ENCODE results near the gene TRPM5. TPM values are rescaled to one million over a fixed set of nuclear protein-coding genes. Genes with fewer than 3 reads are reported as not detected.

Gene TRPM5
- total and polyA plus RNA-seq, 7 donors: 0.60 to 2.8 TPM; not detected in 5

GRCh38 chr11:2466069-2466801 is 21.9 kb upstream of the TRPM5 start:
- intact Hi-C loops (cut with DNase I): no loop called here
- TF ChIP-seq CTCF (IDR thresholded peaks at IDR 0.05): no peak
- no peak for TF ChIP-seq EP300 (IDR thresholded peaks at IDR 0.05)
- no peak for TF ChIP-seq POLR2A (IDR thresholded peaks at IDR 0.05)
- TF ChIP-seq POLR2AphosphoS5 (IDR thresholded peaks at IDR 0.05): no peak
- Histone ChIP-seq H3K27me3 (peaks cover 0 to 8% (median 0%) of the 10 kb centered on the region in 3 donors), H3K4me3 (no peak overlapping the region), H3K36me3 (no peaks in the 10 kb centered on the region), H3K9me3 (no peaks in the 10 kb centered on the region), H3K4me1 (no peaks in the 10 kb centered on the region), H3K27ac (no peak overlapping the region)
- WGBS, 2 donors: 57 to 80% methylated on average over 9 of the region's 9 CpGs
- DNase-seq: no peak

DNA sequence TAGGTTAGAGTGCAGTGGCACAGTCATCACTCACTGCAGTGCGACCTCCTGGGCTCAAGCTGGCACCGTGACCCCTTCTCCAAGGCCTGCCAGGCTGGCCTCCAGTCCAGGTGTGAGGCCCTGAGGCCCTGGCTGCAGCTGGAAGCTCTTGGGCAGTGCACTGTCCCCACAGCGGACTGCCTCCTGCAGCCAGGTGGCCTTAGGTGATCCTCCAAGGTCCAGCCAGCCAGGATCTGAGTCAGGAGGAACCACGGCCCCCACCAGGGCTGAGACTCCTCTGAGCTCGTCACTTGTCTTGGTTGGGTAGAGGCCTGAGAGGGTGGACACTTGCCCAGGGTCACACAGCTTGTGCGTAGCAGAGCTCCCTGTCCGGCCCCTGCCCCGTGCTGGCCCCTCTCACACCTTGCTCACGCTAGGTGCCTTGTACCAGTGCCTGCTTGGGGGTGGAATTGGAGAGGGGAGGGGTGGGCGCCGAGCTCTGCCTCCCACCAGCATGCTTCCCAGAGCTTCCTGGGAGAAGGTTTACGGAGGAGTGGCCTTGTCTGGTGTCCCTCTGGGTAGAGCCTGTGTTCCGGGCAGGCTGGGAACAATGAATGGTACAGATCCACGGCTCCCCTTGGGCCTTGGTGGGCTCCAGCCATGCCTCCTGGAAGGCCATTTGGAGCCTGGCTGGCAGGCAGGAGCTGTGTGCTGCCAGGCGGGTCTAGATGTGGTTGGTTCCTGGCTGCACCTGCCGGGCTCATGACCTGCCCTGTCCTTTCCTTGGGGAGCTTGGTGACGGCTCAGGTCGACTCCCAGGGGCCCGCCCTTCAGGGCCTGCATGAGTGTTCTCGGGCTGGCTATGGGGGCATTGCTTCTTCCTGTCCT is 21.1 kb upstream of the TRPM5 start:
- H3K27me3 ChIP-seq: peaks cover 0 to 7% (median 0%) of the 10 kb centered on the region in 3 donors
- no peak overlapping the region for H3K27ac ChIP-seq
- TF ChIP-seq POLR2A (IDR thresholded peaks at IDR 0.05) (no peak), CTCF (IDR thresholded peaks at IDR 0.05) (no peak), POLR2AphosphoS5 (IDR thresholded peaks at IDR 0.05) (no peak), EP300 (IDR thresholded peaks at IDR 0.05) (no peak)
- DNase-seq: peak; percentile 58
- no peaks in the 10 kb centered on the region for H3K4me1 ChIP-seq
- WGBS, 2 donors: 55 to 85% methylated on average over 20 of the region's 20 CpGs
- H3K4me3 ChIP-seq: no peak overlapping the region
- H3K36me3 ChIP-seq: no peaks in the 10 kb centered on the region
- intact Hi-C loops (cut with DNase I): no loop called here
- H3K9me3 ChIP-seq: no peaks in the 10 kb centered on the region

- intact Hi-C loops (cut with DNase I): no loop called here
- no peak overlapping the region for H3K4me3 ChIP-seq
- no peaks in the 10 kb centered on the region for H3K9me3 ChIP-seq
- 58 to 87% methylated on average over 13 of the region's 13 CpGs for WGBS, 2 donors
- no peak for DNase-seq
- TF ChIP-seq EP300 (IDR thresholded peaks at IDR 0.05) (no peak), CTCF (IDR thresholded peaks at IDR 0.05) (no peak), POLR2A (IDR thresholded peaks at IDR 0.05) (no peak), POLR2AphosphoS5 (IDR thresholded peaks at IDR 0.05) (no peak)
- no peaks in the 10 kb centered on the region for H3K36me3 ChIP-seq
- H3K4me1 ChIP-seq: no peaks in the 10 kb centered on the region
- no peak overlapping the region for H3K27ac ChIP-seq
- no peaks in the 10 kb centered on the region for H3K27me3 ChIP-seq
Observed at GRCh38 chr11:2464451-2465165, 20.3 kb upstream of the TRPM5 start.

DNA sequence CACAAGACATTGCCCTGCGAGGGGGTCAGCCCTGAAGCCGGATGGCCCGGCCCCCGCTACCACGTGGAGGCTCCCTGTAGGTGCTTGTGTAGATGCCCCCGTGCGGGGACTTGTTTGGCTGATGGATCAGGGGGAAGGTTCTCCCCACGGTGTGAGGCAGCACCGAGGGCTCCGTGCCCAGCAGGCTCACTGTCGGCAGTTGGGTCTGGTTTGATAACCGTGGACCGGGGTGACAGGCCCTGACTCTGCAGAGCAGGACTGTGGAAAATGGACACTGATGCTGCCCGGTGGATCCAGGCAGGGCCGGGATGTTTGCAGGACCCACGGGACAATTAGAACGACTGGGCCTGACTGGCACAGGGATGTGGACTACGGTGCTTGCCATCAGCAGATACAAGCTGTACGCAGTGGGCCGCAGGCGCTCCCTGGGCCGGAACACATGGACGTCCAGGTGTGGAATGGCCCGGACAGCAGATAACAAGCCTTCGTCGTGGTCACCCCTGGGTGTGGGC is 19.5 kb upstream of the TRPM5 start:
- Histone ChIP-seq H3K27ac (no peak overlapping the region), H3K36me3 (no peaks in the 10 kb centered on the region), H3K9me3 (no peaks in the 10 kb centered on the region), H3K4me1 (no peaks in the 10 kb centered on the region), H3K27me3 (no peaks in the 10 kb centered on the region), H3K4me3 (no peak overlapping the region)
- 35 to 76% methylated on average over 26 of the region's 26 CpGs for WGBS, 2 donors
- TF ChIP-seq POLR2A (IDR thresholded peaks at IDR 0.05) (no peak), EP300 (IDR thresholded peaks at IDR 0.05) (no peak), POLR2AphosphoS5 (IDR thresholded peaks at IDR 0.05) (no peak), CTCF (IDR thresholded peaks at IDR 0.05) (no peak)
- intact Hi-C loops (cut with DNase I): no loop called here
- DNase-seq: no peak

Data from sigmoid colon (tissue), 7 donors.